GM06990 (cell line): Measurements from ENCODE around the gene AGBL2.
"Not testable (repeated sequence)": the region's sequence is repeated elsewhere in the genome, so short reads cannot be mapped to it uniquely, and the experiment has no call there.

Source experiments
- DNase-seq: peaks from one replicate; pipeline ENCODE4 v3.0.0-alpha.2; 2011; ENCODE audit not compliant: insufficient read length; ENCODE audit errors: extremely low read depth
- H3K27me3 ChIP-seq: replicated peaks from 2 replicates; pipeline ENCODE4 v1.6.0; 2011; ENCODE audit warnings: low read length; ENCODE audit not compliant: control insufficient read depth, insufficient read depth
- H3K36me3 ChIP-seq: 2 replicates; pipeline ENCODE4 v1.5.1; 2011; ENCODE audit warnings: low read length; ENCODE audit not compliant: control insufficient read depth, insufficient read depth
- H3K4me3 ChIP-seq: replicated peaks from 2 replicates; pipeline ENCODE4 v1.5.1; 2011; ENCODE audit warnings: low read depth, mild to moderate bottlenecking, control low read depth, low read length
- TF ChIP-seq, protein P1 (sequence below): IDR thresholded peaks from 2 replicates; pipeline ENCODE4 v1.5.1; 2011; ENCODE audit warnings: low read length, control low read depth, mild to moderate bottlenecking, inconsistent platforms; ENCODE audit not compliant: insufficient read depth, poor library complexity, severe bottlenecking

The AGBL2 gene

DNA sequence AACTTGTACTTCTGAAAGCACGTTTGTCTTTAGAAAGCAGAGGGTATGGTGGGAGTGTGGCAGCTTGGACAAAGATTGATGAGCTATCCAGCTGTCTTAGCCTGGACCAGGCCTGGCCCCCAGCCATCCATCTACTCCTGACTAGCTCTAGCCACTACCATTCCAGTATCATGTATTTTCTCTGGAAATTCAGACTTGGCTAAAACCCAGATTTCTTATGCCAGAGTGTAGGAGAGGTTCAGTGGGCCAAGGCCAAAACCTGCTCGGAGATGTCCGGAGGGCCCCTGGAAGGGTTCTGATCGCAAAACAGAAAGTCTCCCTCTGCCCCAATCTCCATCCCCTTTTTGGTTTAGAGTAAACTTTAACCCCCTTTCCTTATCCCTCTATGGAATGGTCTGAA, 48.0 kb downstream of the AGBL2 start:
- TF ChIP-seq, protein P1, sequence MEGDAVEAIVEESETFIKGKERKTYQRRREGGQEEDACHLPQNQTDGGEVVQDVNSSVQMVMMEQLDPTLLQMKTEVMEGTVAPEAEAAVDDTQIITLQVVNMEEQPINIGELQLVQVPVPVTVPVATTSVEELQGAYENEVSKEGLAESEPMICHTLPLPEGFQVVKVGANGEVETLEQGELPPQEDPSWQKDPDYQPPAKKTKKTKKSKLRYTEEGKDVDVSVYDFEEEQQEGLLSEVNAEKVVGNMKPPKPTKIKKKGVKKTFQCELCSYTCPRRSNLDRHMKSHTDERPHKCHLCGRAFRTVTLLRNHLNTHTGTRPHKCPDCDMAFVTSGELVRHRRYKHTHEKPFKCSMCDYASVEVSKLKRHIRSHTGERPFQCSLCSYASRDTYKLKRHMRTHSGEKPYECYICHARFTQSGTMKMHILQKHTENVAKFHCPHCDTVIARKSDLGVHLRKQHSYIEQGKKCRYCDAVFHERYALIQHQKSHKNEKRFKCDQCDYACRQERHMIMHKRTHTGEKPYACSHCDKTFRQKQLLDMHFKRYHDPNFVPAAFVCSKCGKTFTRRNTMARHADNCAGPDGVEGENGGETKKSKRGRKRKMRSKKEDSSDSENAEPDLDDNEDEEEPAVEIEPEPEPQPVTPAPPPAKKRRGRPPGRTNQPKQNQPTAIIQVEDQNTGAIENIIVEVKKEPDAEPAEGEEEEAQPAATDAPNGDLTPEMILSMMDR, result no peak
- no peaks in the 10 kb centered on the region for H3K27me3 ChIP-seq
- DNase-seq, result no peak
- H3K36me3 ChIP-seq, result no peaks in the 10 kb centered on the region
- no peak overlapping the region for H3K4me3 ChIP-seq

DNA sequence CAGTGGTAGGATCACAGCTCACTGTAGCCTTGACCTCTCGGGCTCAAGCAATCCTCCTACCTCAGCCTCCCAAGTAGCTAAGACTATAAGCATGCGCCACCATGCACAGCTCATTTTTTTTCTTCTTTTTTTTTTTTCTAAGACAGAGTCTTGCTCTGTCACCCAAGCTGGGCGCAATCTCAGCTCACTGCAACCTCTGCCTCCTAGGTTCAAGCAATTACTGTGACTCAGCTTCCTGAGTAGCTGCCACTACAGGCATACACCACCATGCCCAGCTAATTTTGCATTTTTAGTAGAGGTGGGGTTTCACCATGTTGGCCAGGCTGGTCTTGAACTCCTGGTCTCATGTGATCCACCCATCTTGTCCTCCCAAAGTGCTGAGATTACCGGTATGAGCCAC, 50.2 kb downstream of the AGBL2 start:
- not testable (repeated sequence) for H3K4me3 ChIP-seq, H3K27me3 ChIP-seq, H3K36me3 ChIP-seq, DNase-seq

DNA sequence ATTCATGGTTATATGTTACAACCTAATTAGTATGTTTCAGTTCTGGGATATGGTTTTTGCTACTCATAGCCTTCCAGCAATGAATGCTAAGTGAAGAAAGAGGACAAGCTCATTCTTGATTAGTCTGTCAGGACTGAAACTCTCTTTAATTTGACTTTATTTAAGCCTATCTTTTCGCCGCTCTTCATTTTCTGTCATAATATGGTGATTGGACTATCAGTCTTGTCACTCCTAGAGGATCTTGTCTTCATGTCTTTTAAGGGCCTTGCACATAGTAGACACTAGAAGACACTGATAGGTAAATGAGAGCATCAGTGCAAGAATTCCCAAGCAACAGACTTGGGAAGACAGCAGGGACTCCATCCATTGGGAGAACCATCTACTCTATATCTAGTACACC, 53.9 kb downstream of the AGBL2 start:
- TF ChIP-seq, protein P1, result no peak
- DNase-seq, result no peak

DNA sequence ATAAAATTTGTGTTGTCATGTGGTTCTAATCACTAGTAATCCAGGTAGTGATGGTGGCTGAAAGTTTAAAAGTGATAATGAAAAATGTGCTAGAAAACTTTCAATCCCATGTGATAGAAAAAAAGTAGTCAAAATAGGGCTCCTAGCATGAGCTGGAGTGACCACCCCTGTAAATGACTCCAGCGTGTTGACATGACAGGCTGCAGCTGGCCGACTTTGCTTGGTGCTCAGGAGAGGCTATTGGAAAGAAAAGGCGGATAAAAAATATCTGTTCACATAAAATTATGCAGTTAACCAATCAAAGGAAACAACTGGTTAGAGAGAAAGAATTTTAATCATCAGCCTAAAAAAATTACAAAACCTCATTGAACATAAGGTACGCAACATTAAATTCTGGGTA, 55.9 kb downstream of the AGBL2 start:
- no peak for DNase-seq
- Histone ChIP-seq H3K27me3 (no peaks in the 10 kb centered on the region), H3K4me3 (no peak overlapping the region)

More for the DNA sequence above, 53.9 kb downstream of the AGBL2 start:
- no peaks in the 10 kb centered on the region for H3K27me3 ChIP-seq
- no peaks in the 10 kb centered on the region for H3K36me3 ChIP-seq
- no peak overlapping the region for H3K4me3 ChIP-seq

DNA sequence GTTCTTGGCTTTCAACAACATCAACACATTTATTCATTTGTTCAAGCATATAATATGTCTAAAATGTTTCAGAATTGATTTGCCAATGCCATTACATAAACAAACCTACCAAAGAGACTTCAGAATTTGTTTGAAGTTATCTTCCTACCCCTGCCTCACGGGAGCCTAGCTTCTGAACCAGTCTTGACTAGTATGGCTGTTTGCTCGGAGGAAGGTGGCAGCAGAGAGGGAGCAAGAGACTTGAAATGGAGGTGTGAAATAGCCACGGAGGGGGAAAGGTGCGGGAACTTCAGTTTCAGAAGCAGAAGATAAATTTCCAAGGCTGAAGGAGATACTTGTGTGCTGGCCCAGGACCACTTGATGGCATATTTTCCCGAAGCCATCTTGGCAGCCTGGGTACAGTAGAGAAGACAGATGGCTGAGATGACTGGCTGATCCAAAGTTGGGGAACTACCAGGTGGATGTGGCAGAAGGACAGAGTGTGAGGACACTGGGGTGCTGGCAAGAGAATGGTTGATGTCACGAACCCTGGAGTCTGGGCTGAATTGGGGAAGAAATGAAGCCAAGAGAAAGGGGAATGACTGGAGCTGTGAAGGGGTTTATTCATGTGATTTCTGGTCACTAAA, 58.8 kb downstream of the AGBL2 start:
- TF ChIP-seq, protein P1, result no peak
- no peak overlapping the region for H3K4me3 ChIP-seq
- no peak for DNase-seq

More for the DNA sequence above, 55.9 kb downstream of the AGBL2 start:
- TF ChIP-seq, protein P1, result no peak
- H3K36me3 ChIP-seq, result no peaks in the 10 kb centered on the region

DNA sequence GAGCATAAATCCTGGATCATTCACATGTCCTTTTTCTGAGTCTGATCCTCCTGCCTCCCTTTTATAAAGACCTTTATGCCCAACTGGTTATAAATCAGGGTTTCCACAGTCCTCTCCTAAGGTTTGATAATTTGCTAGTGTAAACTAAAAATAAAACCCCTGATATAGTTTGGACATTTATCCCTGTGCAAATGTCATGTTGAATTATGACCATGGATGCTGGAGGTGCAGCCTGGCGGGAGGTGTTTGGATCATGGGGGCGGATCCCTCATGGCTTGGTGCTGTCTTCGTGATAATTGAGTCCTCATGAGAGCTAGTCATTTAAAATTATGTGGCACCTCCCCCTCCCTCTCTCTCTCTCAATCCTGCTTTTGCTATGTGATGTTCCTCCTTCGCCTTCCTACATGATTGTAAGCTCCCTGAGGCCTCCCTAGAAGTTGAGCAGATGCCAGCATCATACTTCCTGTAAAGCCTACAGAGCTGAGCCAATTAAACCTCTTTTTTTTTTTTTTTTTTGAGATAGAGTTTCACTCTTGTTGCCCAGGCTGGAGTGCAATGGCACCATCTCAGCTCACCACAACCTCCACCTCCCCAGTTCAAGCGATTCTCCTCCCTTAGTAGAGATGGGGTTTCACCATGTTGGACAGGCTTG, 63.2 kb downstream of the AGBL2 start:
- DNase-seq, result no peak
- H3K4me3 ChIP-seq, result no peak overlapping the region
- no peaks in the 10 kb centered on the region for H3K36me3 ChIP-seq
- TF ChIP-seq, protein P1, result no peak
- no peaks in the 10 kb centered on the region for H3K27me3 ChIP-seq

More for the DNA sequence above, 58.8 kb downstream of the AGBL2 start:
- H3K27me3 ChIP-seq, result no peaks in the 10 kb centered on the region
- no peaks in the 10 kb centered on the region for H3K36me3 ChIP-seq
